K562 (cell line): Measurements from ENCODE around the gene EPHB6.

Source experiments
- BHLHE40 ChIP-seq: IDR thresholded peaks from 2 replicates; pipeline ENCODE4 v1.6.1; 2011; ENCODE audit warnings: low read length, improper control_type of control experiment
- GTF2F1 ChIP-seq: IDR thresholded peaks from 2 replicates; pipeline ENCODE4 v1.6.1; 2011; ENCODE audit warnings: low read depth, low read length, improper control_type of control experiment
- HDGF ChIP-seq: fragments of 450-650 bp; IDR thresholded peaks from 2 replicates; pipeline ENCODE4 v1.6.1; 2016
- HNRNPH1 ChIP-seq: fragments of 200-400 bp; formaldehyde crosslinking; optimal IDR thresholded peaks from 2 replicates; pipeline ENCODE3; 2017; ENCODE audit warnings: low read depth, mild to moderate bottlenecking, low read length, moderate library complexity
- POU5F1 ChIP-seq: fragments of 150-350 bp; IDR thresholded peaks from 2 replicates; pipeline ENCODE4 v1.6.1; 2014; ENCODE audit warnings: borderline replicate concordance, low read length, low read depth, mild to moderate bottlenecking; ENCODE audit not compliant: partially characterized antibody
- PTBP1 ChIP-seq: fragments of 200-400 bp; formaldehyde crosslinking; IDR thresholded peaks from 2 replicates; pipeline ENCODE4 v1.6.1; 2017; ENCODE audit warnings: low read depth, low read length
- ZFP1 ChIP-seq: fragments of 450-650 bp; formaldehyde crosslinking; IDR thresholded peaks from 2 replicates; pipeline ENCODE4 v1.4.0; 2020; ENCODE audit warnings: mild to moderate bottlenecking, mixed read lengths
- TF ChIP-seq, protein P1 (sequence below), 3 experiments: IDR thresholded peaks in 2 of 3; conservative IDR thresholded peaks in 1 of 3; 2 replicates each; pipeline ENCODE4 v1.5.1; 2011 to 2012; ENCODE audit warnings: low read length in 3 of 3, mild to moderate bottlenecking in 3 of 3, control low read depth in 2 of 3, improper control_type of control experiment in 1 of 3, inconsistent platforms in 1 of 3, low read depth in 1 of 3, mixed read lengths in 1 of 3, moderate library complexity in 1 of 3; ENCODE audit not compliant: insufficient read depth in 2 of 3

- TF ChIP-seq GTF2F1: no peak
- TF ChIP-seq HNRNPH1: no peak
- TF ChIP-seq, protein P1, sequence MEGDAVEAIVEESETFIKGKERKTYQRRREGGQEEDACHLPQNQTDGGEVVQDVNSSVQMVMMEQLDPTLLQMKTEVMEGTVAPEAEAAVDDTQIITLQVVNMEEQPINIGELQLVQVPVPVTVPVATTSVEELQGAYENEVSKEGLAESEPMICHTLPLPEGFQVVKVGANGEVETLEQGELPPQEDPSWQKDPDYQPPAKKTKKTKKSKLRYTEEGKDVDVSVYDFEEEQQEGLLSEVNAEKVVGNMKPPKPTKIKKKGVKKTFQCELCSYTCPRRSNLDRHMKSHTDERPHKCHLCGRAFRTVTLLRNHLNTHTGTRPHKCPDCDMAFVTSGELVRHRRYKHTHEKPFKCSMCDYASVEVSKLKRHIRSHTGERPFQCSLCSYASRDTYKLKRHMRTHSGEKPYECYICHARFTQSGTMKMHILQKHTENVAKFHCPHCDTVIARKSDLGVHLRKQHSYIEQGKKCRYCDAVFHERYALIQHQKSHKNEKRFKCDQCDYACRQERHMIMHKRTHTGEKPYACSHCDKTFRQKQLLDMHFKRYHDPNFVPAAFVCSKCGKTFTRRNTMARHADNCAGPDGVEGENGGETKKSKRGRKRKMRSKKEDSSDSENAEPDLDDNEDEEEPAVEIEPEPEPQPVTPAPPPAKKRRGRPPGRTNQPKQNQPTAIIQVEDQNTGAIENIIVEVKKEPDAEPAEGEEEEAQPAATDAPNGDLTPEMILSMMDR (IDR thresholded peaks at IDR 0.05 in 2 of 3, conservative IDR thresholded peaks at IDR 0.05 in 1 of 3; ENCODE audit: insufficient read depth in 2 of 3, low read depth in 1 of 3, low read length in 3 of 3): no peak
- TF ChIP-seq BHLHE40: no peak
- no peak for TF ChIP-seq ZFP1 (CRISPR knock-in tag)
- no peak for TF ChIP-seq POU5F1
- TF ChIP-seq HDGF: no peak
- no peak for TF ChIP-seq PTBP1
Measured at GRCh38 chr7:142815134-142815533, 39.7 kb upstream of the EPHB6 start.
